H9 (cell line): ENCODE results near the gene SPZ1. TPM values are rescaled to one million over a fixed set of nuclear protein-coding genes. Genes with fewer than 3 reads are reported as not detected.

Experiments used
- DNase-seq: peaks from one replicate; pipeline ENCODE4 v3.0.0-alpha.2; 2017
- H2AFZ ChIP-seq: one replicate; pipeline ENCODE4 v1.6.1; 2013; ENCODE audit warnings: mild to moderate bottlenecking, low read length, control low read depth, moderate library complexity
- H2AK5ac ChIP-seq: 2 replicates; pipeline ENCODE4 v1.6.1; 2013; ENCODE audit warnings: low read length, control low read depth, mixed read lengths; ENCODE audit not compliant: insufficient read length
- H2BK120ac ChIP-seq: one replicate; pipeline ENCODE4 v1.6.1; 2013; ENCODE audit warnings: low read depth, mild to moderate bottlenecking, low read length, control low read depth, inconsistent platforms; ENCODE audit not compliant: poor library complexity, severe bottlenecking
- H2BK12ac ChIP-seq: 2 replicates; pipeline ENCODE4 v1.6.1; 2013; ENCODE audit warnings: low read length, control low read depth, mixed read lengths, low read depth; ENCODE audit not compliant: insufficient read length
- H2BK15ac ChIP-seq: 2 replicates; pipeline ENCODE4 v1.6.1; 2013; ENCODE audit warnings: low read depth, low read length, control low read depth
- H2BK20ac ChIP-seq: one replicate; pipeline ENCODE4 v1.6.1; 2013; ENCODE audit warnings: low read depth, mild to moderate bottlenecking, low read length, control low read depth, inconsistent platforms; ENCODE audit not compliant: poor library complexity, severe bottlenecking
- H2BK5ac ChIP-seq: 2 replicates; pipeline ENCODE4 v1.6.1; 2013; ENCODE audit warnings: low read length, control low read depth, mixed read lengths; ENCODE audit not compliant: insufficient read length
- H3K14ac ChIP-seq: 2 replicates; pipeline ENCODE4 v1.6.1; 2013; ENCODE audit warnings: low read length, control low read depth; ENCODE audit not compliant: insufficient read depth
- H3K18ac ChIP-seq: 2 replicates; pipeline ENCODE4 v1.6.1; 2013; ENCODE audit warnings: low read depth, mild to moderate bottlenecking, mixed read lengths, low read length, control low read depth; ENCODE audit not compliant: insufficient read length
- H3K23ac ChIP-seq: 2 replicates; pipeline ENCODE4 v1.6.1; 2013; ENCODE audit warnings: low read length, control low read depth, mixed read lengths, low read depth; ENCODE audit not compliant: insufficient read length
- H3K23me2 ChIP-seq: 2 replicates; pipeline ENCODE4 v1.6.1; 2013; ENCODE audit warnings: low read depth, mild to moderate bottlenecking, mixed read lengths, low read length, control low read depth; ENCODE audit not compliant: insufficient read length, poor library complexity, severe bottlenecking
- H3K27ac ChIP-seq: 2 replicates; pipeline ENCODE4 v1.5.1; 2013; ENCODE audit warnings: low read length, control low read depth, mixed read lengths, low read depth; ENCODE audit not compliant: insufficient read length
- H3K27me3 ChIP-seq: 2 replicates; pipeline ENCODE4 v1.6.1; 2013; ENCODE audit warnings: low read length, control low read depth, inconsistent platforms; ENCODE audit not compliant: insufficient read depth
- H3K4ac ChIP-seq: 2 replicates; pipeline ENCODE4 v1.6.1; 2013; ENCODE audit warnings: low read depth, mild to moderate bottlenecking, control low read depth, inconsistent platforms, low read length, moderate library complexity
- H3K4me1 ChIP-seq: 2 replicates; pipeline ENCODE4 v1.6.1; 2013; ENCODE audit warnings: low read length, control low read depth, inconsistent platforms; ENCODE audit not compliant: insufficient read depth
- H3K4me2 ChIP-seq: 2 replicates; pipeline ENCODE4 v1.6.1; 2013; ENCODE audit warnings: low read length, control low read depth, mixed read lengths; ENCODE audit not compliant: insufficient read length, insufficient read depth
- H3K56ac ChIP-seq: 2 replicates; pipeline ENCODE4 v1.6.1; 2013; ENCODE audit warnings: low read depth, mild to moderate bottlenecking, mixed read lengths, low read length, control low read depth; ENCODE audit not compliant: insufficient read length
- H3K79me1 ChIP-seq: 2 replicates; pipeline ENCODE4 v1.6.1; 2013; ENCODE audit warnings: low read depth, mild to moderate bottlenecking, moderate library complexity, low read length, control low read depth, inconsistent platforms; ENCODE audit not compliant: insufficient read depth, poor library complexity, severe bottlenecking
- H3K79me2 ChIP-seq: 2 replicates; pipeline ENCODE4 v1.6.1; 2013; ENCODE audit warnings: low read length, control low read depth, inconsistent platforms; ENCODE audit not compliant: insufficient read depth
- H3K9ac ChIP-seq: 2 replicates; pipeline ENCODE4 v1.6.1; 2013; ENCODE audit warnings: low read length, control low read depth, mixed read lengths; ENCODE audit not compliant: insufficient read length; ENCODE audit errors: extremely low read depth
- H3K9me3 ChIP-seq: one replicate; pipeline ENCODE4 v1.6.1; 2013; ENCODE audit warnings: low read depth, low read length, inconsistent platforms; ENCODE audit not compliant: control insufficient read depth
- H3T11ph ChIP-seq: one replicate; pipeline ENCODE4 v1.6.1; 2013; ENCODE audit warnings: mild to moderate bottlenecking, low read length, control low read depth, inconsistent platforms
- H4K20me1 ChIP-seq: one replicate; pipeline ENCODE4 v1.6.1; 2013; ENCODE audit not compliant: control insufficient read depth, insufficient read length, insufficient read depth
- H4K5ac ChIP-seq: 2 replicates; pipeline ENCODE4 v1.6.1; 2013; ENCODE audit warnings: low read depth, mild to moderate bottlenecking, mixed read lengths, low read length, control low read depth; ENCODE audit not compliant: insufficient read length
- H4K8ac ChIP-seq: replicated peaks from 2 replicates; pipeline ENCODE4 v1.6.1; 2013; ENCODE audit warnings: low read length, control low read depth, mixed read lengths, low read depth; ENCODE audit not compliant: insufficient read length
- H4K91ac ChIP-seq: 2 replicates; pipeline ENCODE4 v1.6.1; 2013; ENCODE audit warnings: low read depth, mild to moderate bottlenecking, moderate library complexity, mixed read lengths, low read length, control low read depth; ENCODE audit not compliant: insufficient read length
- H3K27ac Mint-ChIP-seq, 3 experiments: 2 replicates in 2 of 3; 3 replicates in 1 of 3; pipeline ENCODE4 v1.8.0; 2020 to 2021; ENCODE audit warnings: mixed read lengths in 3 of 3, mild to moderate bottlenecking in 1 of 3, moderate library complexity in 1 of 3
- H3K27me3 Mint-ChIP-seq: 2 replicates; pipeline ENCODE4 v1.8.0; 2021; ENCODE audit warnings: low read depth, mild to moderate bottlenecking, moderate library complexity, mixed read lengths
- H3K36me3 Mint-ChIP-seq, 3 experiments: 2 replicates in 2 of 3; 3 replicates in 1 of 3; pipeline ENCODE4 v1.8.0; 2020 to 2021; ENCODE audit warnings: low read depth in 3 of 3, mixed read lengths in 3 of 3; ENCODE audit not compliant: insufficient read depth in 1 of 3
- H3K4me1 Mint-ChIP-seq, 2 experiments: 2 replicates each; pipeline ENCODE4 v1.8.0; 2020; ENCODE audit warnings: mixed read lengths in 2 of 2
- H3K4me3 Mint-ChIP-seq, 2 experiments: 2 replicates in 1 of 2; 3 replicates in 1 of 2; pipeline ENCODE4 v1.8.0; 2020 to 2021; ENCODE audit warnings: mild to moderate bottlenecking in 2 of 2, mixed read lengths in 2 of 2, moderate library complexity in 1 of 2
- H3K9me3 Mint-ChIP-seq, 2 experiments: 2 replicates in 1 of 2; 3 replicates in 1 of 2; pipeline ENCODE4 v1.8.0; 2020; ENCODE audit warnings: mild to moderate bottlenecking in 2 of 2, mixed read lengths in 2 of 2, moderate library complexity in 1 of 2
- WGBS: extraction: QIAGEN DNeasy Blood & Tissue Kit; methylation state at CpG from one replicate; pipeline ENCODE4 v1.1.7; 2013; ENCODE audit warnings: missing lambda C conversion rate, low lambda C conversion rate, mixed read lengths; ENCODE audit not compliant: insufficient read length; ENCODE audit errors: extremely low coverage; 5-methylcytosine and 5-hydroxymethylcytosine counted together
- total RNA-seq: library from RNA; stranded (reverse); gene quantifications from 2 replicates; pipeline ENCODE4 v1.2.1, GENCODE V29; 2021
- TF ChIP-seq, protein P1 (sequence below): fragments of 200-600 bp; sonication (generic); conservative IDR thresholded peaks from 3 replicates; pipeline ENCODE4 v1.8.0; 2021; ENCODE audit warnings: antibody characterized with exemption, mild to moderate bottlenecking

The SPZ1 gene
- total RNA-seq, 1 experiment from 2014 or later: not detected

- H2BK120ac ChIP-seq: no peak overlapping the region
Measured at GRCh38 chr5:80355686-80356085, 35.9 kb downstream of the SPZ1 start.

More at GRCh38 chr5:80355686-80356085, 35.9 kb downstream of the SPZ1 start:
- WGBS: 100% methylated on average over 1 of the region's 4 CpGs
- Histone ChIP-seq H3K79me1 (no peaks in the 10 kb centered on the region), H3K18ac (no peak overlapping the region), H3K27ac (no peak overlapping the region), H4K8ac (no peak overlapping the region), H2BK12ac (no peak overlapping the region), H2BK5ac (no peak overlapping the region), H3K4me1 (no peaks in the 10 kb centered on the region), H3T11ph (no peak overlapping the region), H3K4me2 (no peak overlapping the region), H3K23me2 (no peaks in the 10 kb centered on the region), H2AFZ (no peak overlapping the region), H4K5ac (no peak overlapping the region), H2BK20ac (no peak overlapping the region), H3K4ac (no peak overlapping the region), H3K14ac (no peak overlapping the region), H3K9ac (no peak overlapping the region), H3K27me3 (no peaks in the 10 kb centered on the region), H4K91ac (no peak overlapping the region), H3K79me2 (no peaks in the 10 kb centered on the region), H3K9me3 (no peaks in the 10 kb centered on the region), H4K20me1 (no peaks in the 10 kb centered on the region), H3K56ac (no peak overlapping the region), H2AK5ac (no peak overlapping the region), H3K23ac (no peak overlapping the region), H2BK15ac (no peak overlapping the region)
- Mint-ChIP-seq H3K9me3 (no peaks in the 10 kb centered on the region), H3K4me1 (no peaks in the 10 kb centered on the region), H3K4me3 (no peak overlapping the region), H3K27me3 (no peaks in the 10 kb centered on the region), H3K27ac (no peak overlapping the region), H3K36me3 (no peaks in the 10 kb centered on the region)
- TF ChIP-seq, protein P1, sequence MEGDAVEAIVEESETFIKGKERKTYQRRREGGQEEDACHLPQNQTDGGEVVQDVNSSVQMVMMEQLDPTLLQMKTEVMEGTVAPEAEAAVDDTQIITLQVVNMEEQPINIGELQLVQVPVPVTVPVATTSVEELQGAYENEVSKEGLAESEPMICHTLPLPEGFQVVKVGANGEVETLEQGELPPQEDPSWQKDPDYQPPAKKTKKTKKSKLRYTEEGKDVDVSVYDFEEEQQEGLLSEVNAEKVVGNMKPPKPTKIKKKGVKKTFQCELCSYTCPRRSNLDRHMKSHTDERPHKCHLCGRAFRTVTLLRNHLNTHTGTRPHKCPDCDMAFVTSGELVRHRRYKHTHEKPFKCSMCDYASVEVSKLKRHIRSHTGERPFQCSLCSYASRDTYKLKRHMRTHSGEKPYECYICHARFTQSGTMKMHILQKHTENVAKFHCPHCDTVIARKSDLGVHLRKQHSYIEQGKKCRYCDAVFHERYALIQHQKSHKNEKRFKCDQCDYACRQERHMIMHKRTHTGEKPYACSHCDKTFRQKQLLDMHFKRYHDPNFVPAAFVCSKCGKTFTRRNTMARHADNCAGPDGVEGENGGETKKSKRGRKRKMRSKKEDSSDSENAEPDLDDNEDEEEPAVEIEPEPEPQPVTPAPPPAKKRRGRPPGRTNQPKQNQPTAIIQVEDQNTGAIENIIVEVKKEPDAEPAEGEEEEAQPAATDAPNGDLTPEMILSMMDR: no peak
- DNase-seq: no peak
